Peyer's patch (tissue), 4 donors: ENCODE measurements around the gene ABHD1.

Source experiments
- POLR2A ChIP-seq, 2 donors: fragments of 450-650 bp; IDR thresholded peaks; one replicate each; pipeline ENCODE4 v1.5.1; 2017; ENCODE audit warnings: antibody characterized with exemption in 2 of 2, mild to moderate bottlenecking in 2 of 2, moderate library complexity in 2 of 2
- TF ChIP-seq, protein P1 (sequence below), 6 experiments: fragments of 450-650 bp in 4 of 6; fragments of 200-600 bp in 2 of 6; sonication (generic) in 1 of 6; IDR thresholded peaks; one replicate each; pipeline ENCODE4 v1.5.1; 2017 to 2019; ENCODE audit warnings: antibody characterized with exemption in 6 of 6, mild to moderate bottlenecking in 3 of 6, moderate library complexity in 1 of 6

DNA sequence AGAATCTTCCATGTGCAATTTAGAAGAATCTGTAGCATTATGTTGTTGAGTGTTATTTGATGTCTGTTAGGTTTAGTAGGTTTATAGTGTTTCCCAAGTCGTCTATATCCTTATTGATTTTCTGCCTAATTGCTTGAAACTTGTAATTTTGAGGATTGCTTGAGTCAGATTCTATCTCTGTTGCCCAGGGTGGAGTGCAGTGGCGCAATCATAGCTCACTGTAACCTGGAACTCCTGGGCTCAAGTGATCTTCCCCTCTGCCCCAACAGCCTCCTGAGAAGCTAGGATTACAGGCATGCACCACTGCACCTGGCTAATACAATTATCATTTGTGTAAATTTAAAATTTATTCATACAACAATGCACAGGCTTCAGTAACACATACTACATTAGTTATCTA lies 22.1 kb downstream of the ABHD1 start:
- TF ChIP-seq, protein P1, sequence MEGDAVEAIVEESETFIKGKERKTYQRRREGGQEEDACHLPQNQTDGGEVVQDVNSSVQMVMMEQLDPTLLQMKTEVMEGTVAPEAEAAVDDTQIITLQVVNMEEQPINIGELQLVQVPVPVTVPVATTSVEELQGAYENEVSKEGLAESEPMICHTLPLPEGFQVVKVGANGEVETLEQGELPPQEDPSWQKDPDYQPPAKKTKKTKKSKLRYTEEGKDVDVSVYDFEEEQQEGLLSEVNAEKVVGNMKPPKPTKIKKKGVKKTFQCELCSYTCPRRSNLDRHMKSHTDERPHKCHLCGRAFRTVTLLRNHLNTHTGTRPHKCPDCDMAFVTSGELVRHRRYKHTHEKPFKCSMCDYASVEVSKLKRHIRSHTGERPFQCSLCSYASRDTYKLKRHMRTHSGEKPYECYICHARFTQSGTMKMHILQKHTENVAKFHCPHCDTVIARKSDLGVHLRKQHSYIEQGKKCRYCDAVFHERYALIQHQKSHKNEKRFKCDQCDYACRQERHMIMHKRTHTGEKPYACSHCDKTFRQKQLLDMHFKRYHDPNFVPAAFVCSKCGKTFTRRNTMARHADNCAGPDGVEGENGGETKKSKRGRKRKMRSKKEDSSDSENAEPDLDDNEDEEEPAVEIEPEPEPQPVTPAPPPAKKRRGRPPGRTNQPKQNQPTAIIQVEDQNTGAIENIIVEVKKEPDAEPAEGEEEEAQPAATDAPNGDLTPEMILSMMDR (IDR thresholded peaks at IDR 0.05): no peak
- no peak for TF ChIP-seq POLR2A (IDR thresholded peaks at IDR 0.05)
